Measurements from ENCODE around the gene ENDOD1.

The ENDOD1 gene

GRCh38 chr11:95085117-95085816, 4.4 kb upstream of the ENDOD1 start:
- no peak for DNase-seq (ENCODE audit: low read depth)
- no peak overlapping the region for H3K4me3 ChIP-seq (ENCODE audit: low read depth, low read length)
- TF ChIP-seq, protein P1, sequence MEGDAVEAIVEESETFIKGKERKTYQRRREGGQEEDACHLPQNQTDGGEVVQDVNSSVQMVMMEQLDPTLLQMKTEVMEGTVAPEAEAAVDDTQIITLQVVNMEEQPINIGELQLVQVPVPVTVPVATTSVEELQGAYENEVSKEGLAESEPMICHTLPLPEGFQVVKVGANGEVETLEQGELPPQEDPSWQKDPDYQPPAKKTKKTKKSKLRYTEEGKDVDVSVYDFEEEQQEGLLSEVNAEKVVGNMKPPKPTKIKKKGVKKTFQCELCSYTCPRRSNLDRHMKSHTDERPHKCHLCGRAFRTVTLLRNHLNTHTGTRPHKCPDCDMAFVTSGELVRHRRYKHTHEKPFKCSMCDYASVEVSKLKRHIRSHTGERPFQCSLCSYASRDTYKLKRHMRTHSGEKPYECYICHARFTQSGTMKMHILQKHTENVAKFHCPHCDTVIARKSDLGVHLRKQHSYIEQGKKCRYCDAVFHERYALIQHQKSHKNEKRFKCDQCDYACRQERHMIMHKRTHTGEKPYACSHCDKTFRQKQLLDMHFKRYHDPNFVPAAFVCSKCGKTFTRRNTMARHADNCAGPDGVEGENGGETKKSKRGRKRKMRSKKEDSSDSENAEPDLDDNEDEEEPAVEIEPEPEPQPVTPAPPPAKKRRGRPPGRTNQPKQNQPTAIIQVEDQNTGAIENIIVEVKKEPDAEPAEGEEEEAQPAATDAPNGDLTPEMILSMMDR (conservative IDR thresholded peaks at IDR 0.05; ENCODE audit: low read depth, low read length), result no peak

DNA sequence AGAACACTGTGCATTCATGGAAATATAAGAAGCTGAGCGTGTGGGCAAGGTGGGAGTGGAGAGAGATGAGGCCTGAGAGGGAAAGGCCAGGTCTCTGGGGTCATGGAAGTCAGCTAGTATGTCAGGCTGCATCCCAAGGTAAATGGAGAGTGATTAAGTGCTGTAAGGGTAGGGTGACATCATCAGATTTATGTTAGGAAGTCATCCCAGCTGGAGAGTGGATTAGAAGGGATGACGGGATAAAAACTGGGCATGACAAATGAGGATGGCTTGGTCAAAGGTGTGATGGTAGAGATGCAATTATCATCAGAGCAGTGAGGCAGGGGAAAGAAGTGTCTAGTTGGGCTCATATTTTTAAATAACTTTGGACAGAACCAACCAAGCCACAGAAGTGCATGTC, 3.5 kb upstream of the ENDOD1 start:
- TF ChIP-seq, protein P1 (conservative IDR thresholded peaks at IDR 0.05; ENCODE audit: low read depth, low read length), result no peak
- DNase-seq (ENCODE audit: low read depth), result no peak
- H3K4me3 ChIP-seq (ENCODE audit: low read depth, low read length), result no peak overlapping the region

- H3K4me3 ChIP-seq (ENCODE audit: low read depth, low read length), result no peak overlapping the region
- DNase-seq (ENCODE audit: low read depth), result no peak
- TF ChIP-seq, protein P1 (conservative IDR thresholded peaks at IDR 0.05; ENCODE audit: low read depth, low read length), result no peak
Measured at GRCh38 chr11:95086836-95087570, 2.6 kb upstream of the ENDOD1 start.

DNA sequence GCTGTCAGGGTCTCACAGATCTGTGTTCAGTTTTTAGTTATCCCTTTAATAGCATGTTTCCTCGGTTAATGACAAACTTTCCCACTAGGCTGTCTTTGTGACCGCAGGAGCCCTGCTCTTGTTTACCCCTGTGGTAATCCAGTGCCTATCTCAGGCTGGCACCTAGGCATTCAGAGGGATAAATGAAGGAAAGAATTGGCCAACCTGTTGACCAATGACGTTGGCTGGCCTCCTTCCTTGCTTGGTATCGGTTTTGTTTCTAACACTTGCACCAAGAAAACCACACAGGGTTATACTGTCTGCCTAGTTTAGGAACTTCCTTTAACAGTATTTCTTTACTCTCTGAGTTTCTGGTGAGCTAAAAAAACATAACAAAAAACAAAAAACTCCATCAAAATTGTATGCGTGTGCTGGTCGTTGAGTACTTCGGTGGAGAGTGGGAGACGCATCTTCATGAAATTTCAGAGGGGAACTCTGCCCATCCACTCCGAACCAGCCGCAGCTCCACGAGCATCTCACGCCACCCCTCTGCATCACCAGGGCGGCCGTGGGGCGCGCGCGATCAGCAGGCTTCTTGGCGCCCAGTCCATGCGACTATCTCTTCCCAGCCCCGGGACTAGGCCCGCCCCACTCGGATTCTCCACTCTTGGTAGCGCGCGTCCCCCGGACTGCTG, 563 bp upstream of the ENDOD1 start:
- no peak for DNase-seq (ENCODE audit: low read depth)
- TF ChIP-seq, protein P1 (conservative IDR thresholded peaks at IDR 0.05; ENCODE audit: low read depth, low read length), result no peak
- peak overlapping the region; percentile 85 for H3K4me3 ChIP-seq (ENCODE audit: low read depth, low read length)

- TF ChIP-seq, protein P1 (conservative IDR thresholded peaks at IDR 0.05; ENCODE audit: low read depth, low read length), result no peak
- DNase-seq (ENCODE audit: low read depth), result no peak
- H3K4me3 ChIP-seq (ENCODE audit: low read depth, low read length), result peak overlapping the region; percentile 85
Measured at GRCh38 chr11:95091663-95092180, 2.1 kb downstream of the ENDOD1 start.

DNA sequence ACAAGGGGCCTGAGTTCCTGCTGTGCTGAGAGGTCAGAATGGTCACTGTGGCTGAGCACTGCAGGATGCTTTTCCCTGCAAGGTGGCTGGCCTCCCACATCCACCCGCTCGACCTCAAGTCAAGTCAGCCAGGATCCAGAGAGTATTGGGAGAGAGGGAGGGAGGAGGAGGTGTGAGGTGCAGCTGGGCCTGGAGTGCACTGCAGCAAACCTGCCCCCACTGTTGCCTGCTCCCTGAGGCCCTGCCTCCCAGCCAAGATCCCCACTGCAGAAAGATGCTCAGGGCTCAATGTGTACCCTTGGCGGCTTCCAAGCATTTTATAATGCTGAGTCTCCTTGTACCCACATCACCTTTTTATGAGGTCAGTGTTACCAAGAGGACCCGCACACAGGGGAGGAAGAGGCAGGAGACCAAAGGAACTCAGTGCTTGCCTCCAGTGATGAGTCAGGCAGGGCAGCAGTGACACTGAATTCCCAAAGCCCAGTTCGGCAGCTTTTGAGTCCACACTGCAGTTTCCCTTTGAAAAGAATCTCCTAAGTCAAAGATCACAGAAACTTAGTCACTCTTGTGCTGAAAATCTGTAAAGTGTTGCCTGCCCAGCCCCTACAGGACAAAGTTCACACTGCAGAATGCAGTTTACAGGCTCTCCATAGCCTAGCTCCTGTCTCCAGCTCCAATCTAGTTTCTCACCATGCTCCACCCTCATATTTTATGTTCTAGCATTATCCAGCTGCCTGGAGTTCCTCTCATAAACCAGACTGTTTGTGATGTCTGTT, 3.1 kb downstream of the ENDOD1 start:
- H3K4me3 ChIP-seq (ENCODE audit: low read depth, low read length), result peak overlapping the region; percentile 3
- peak; percentile 84 for DNase-seq (ENCODE audit: low read depth)

More for the DNA sequence above, 3.1 kb downstream of the ENDOD1 start:
- TF ChIP-seq, protein P1 (conservative IDR thresholded peaks at IDR 0.05; ENCODE audit: low read depth, low read length), result peak; percentile 69

Data from choroid plexus epithelial cell (primary cell).